HG03439 (cell line): ENCODE data around the gene SDK1.

Source experiments
- ATAC-seq: cut with Tn5 transposase; IDR thresholded peaks from one replicate; pipeline ENCODE4 v1.9.1; 2021; ENCODE audit warnings: mild to moderate bottlenecking, moderate library complexity; ENCODE audit not compliant: unreplicated experiment

SDK1 gene

DNA sequence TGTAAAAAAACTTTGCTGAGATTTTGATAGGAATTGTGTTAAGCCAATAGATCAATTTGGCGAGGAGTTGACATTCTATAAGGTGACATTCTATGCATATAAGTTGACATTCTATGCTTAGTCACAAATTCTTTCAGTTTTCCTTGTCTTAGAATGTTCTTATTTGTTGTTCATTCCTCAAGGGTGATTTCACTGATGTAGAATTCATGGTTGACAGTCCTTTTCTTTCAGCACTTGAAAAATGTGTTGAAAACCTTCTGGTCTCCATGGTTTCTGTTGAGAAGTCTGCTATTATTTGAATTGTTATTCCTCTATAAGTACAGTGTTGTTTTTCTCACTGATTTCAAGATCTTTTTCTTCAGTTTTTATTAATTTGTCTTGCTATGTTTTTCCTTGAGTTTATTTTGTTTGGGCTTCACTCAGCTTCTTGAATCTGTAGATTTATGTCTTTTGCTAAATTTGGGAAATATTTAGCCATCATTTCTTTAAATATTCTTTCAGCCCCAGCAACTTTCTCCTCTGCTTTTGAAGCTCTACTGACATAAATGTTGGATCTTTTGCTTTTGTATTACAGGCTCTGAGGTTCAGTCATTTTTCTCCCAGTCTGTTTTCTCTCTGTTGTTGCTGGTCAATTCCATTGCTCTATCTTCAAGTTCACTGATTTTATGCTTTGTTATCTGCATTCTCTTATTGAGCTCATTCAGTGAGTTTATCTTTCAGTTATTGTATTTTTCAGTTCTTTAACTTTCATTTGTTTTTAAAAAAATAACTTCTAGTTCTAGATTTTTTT lies 154.9 kb downstream of the SDK1 start:
- ATAC-seq, result no peak

DNA sequence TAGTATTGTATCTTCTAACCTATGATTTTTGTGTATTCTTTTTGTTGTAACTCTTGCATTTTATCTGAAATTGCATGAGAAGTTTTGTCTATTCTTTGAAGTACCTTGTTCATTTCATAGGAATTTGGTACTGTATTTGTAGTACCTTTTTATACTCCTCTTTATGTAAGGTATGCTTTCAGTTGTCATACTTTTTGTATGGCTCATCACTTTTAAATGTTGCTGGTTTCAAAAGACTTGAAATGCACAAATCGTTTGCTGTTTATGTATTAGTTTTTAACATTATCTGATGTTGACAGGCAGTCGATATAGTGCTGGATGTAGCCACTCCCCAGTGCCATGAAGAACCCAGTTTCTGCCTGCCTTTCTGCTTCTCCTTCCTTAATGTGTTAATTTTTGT lies 158.1 kb downstream of the SDK1 start:
- ATAC-seq, result no peak

DNA sequence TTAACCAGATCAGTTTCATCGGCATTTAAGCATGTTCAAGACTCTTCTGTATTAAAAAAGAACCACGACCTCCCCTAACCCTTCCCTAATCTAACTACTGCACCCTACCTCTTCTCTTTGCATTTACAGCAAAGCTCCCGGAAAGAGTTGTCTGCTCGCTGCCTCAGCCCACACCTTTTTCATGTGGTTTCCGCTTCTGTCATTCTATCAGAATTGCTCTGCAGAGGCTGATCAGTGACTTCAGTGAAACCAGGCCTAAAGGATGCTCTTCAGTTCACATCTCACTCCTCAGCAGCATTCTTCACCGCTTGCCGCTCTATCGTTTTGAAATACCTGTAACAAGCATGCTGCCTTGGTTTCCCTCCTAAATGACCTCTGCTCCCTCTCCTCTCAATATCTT lies 160.9 kb downstream of the SDK1 start:
- ATAC-seq, result no peak

DNA sequence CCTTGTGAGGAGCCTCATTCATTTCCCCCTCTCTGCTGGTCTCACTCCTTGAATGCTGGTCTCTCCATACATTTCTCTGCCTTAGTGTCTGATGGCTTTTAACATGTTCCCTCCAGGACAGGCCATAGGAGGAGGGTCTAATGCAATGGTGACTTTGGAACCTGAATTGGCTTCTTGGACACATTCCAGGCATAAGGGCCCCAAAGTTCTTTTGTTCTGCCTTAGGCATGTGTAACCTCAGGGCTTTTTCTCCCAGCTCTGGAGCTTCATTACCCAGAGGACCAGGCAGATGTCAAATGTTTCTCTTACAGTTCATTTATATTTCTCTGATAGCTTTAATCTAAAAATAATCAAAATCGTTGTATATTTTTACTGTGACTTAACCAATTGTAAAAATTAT lies 162.6 kb downstream of the SDK1 start:
- ATAC-seq, result no peak

DNA sequence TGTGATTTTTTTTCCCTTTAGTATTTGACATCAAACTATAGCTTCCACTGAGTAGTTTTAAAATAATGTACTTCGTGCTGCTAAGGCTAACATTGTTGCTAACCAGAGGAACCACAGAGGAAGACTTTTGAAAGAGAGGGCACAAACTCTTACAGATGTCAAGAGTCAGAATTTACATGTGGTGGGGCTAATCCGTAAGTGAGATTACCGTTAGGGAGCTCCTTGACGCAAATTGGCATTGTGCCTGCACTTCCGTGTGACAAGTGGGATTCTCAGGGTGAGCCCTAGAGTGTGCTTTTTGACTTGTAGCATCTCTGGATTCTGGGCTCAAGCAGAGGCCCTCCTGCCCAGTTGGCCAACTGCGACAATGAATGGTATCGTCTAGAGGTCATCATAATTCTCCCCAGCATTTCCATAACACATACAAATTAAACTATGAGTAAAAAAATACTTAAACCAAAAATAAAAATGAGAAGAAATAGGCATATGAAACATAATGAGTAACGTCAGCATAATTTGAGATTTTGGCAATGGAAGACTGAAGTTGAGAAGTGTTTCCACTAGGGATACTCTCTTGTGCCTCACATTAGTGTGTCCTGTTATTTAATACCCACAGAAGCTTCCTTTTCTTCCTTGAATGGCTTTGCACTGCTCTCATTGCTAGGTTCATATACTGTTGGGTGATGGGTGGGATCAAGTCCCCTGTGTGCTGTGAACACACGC lies 164.0 kb downstream of the SDK1 start:
- ATAC-seq, result no peak

DNA sequence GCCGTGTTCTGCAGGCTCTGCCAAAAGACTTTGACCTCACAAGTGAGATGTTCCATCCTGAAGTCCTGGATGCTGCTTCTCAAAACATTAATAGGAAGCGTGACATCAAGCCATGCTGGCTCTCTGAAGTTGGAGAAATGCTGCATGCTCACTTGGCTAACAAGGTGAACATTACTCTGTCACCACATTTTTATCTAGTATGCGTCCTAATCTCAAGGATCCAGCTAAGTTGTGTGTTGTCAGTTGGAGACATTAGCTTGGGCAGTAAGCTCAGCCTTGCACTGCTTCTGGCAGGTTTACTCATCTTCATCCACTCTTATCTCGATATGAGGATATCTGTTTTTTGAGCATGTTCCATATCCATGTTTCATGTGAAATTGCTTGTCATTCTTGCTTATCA lies 165.2 kb downstream of the SDK1 start:
- ATAC-seq, result no peak

DNA sequence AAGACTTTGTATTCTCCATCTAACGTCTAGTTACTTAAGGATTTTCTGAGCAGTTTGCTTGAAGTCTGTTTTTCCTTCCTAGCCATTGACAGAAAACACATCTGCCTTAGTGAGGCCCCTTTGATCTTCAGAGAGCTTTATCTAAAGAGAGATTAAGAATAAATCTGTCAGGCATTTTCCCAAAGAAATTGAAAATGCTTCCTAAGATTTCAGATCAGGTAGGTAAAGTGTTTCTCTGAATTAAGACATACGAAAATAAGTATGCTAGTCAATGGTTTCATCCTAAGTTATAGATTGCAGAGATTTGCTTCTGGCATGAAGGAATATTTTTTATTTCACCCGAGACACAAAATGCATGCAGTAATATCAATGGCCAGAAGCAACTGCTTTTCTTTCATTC lies 168.6 kb downstream of the SDK1 start:
- no peak for ATAC-seq

DNA sequence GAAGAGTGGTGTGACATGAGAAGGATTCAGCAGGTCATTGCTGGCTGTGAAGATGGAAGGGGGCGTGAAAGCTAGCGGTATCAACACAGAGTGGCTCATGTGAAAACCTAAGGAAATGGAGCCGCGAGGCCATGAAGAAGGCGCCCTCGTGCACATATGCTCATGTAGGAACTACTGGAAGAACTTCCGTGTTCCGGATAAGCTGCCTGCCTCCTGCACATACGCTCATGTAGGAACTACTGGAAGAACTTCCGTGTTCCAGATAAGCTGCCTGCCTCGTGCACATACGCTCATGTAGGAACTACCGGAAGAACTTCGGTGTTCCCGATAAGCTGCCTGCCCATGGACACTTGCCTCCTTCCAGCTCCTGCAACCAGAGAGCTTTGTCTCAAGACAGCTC lies 179.1 kb downstream of the SDK1 start:
- no peak for ATAC-seq

DNA sequence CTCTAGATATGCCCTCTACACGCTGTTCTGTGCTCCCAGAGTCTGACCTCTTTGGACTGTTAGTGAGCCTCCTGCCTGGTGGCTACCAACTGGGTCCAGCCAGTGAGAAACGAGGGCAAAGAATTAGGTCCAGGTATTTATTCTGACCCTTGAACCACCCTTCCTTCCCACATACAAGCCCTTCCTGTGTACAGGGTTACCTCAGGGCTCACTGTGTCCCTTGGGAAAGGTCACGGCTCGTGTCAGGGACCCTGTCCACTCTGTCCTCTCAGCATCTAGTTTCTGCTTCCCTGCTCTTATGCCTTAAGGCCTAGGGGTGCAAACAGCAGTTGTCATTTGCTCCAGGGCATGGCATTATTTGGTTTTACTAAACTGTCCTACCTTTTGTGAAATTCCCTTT lies 180.4 kb downstream of the SDK1 start:
- ATAC-seq, result no peak

DNA sequence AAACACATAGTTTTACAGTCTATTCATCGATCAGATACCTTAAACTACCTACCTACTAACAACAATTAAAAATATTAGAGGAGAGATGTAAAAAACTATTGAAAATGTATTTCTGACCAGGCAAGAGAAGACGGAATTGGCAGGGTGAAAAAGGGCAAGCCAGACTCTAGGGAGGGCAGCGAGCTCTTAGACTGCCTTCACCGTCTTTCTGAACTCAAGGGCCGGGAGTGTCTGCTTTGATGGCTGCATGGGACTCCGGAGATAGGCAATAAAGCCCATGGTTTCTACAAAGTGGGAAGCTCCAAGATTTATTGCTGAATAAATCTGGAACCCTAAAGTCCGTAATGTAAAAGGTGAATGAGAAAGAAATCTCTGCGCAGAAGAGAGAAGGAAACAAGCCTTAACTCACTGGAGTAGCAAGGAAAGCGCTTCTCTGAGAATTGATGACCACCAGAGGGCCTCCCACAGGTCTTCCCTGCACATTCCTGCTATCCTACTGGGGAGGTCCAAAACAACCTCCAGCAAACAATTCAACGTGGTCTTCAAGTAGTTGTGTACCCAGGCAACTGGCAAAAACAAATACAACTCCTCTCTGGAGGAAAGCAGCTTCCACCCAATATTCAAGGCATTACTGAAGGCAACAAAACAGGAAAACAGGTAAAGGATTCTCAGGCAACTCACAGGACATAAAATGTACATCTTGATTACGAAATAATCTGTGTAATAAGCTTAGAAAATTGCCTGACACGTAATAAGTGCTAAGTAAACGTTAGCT lies 181.3 kb downstream of the SDK1 start:
- ATAC-seq, result no peak

DNA sequence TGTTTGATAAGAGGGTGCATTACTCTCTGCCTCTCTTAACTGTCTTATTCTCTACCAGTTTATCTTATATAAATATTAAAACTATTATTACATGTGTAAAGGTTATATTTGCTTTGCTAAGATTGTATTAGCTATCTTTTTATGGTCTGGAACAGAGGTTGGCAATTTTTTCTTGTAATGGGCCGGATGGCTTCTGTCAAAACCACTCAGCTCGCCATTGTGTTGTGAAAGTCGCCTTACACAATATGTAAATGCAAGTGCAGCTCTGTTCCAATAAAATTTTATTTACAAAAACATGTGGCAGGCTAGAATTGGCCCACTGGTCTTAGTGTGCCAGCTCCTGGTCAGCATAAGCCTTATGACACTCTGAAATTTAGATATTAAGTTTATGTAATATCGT lies 185.8 kb downstream of the SDK1 start:
- ATAC-seq, result no peak

DNA sequence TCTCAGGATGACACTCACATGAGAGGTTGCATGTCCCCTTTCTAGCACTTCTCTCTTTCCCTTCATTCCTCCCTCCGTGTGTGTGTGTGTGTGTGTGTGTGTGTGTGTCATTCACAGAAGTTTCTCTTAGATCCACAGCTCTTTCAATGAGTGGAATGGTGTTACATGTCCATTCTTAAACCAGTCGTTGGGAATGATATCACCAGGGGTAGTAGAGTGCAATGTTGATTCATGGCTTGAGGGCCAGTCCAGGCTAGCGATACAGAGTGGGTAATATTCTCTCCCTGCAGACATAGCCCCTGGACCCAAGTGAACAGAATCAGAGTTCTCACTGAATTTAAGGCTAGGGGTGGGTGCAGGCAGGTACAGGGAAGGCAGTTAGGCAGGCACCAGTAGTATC lies 187.8 kb downstream of the SDK1 start:
- ATAC-seq, result no peak

DNA sequence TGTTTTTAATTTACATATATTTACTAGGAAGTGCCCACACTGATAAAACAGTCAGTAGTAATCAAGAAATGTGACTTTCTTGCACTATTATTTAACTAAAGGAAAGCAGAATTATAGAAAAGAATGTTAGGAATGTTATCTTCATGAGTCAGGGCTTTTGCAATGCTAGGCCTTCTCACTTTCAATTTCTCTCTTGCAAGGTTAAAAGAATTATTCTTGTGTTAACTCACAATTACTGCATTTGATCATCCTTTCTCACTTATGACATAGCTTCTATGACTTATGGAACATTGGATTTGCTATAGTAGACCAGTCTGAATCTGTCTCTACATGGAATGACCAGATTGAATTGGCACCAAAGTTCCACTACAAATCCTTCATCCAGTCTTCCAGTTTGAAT lies 192.4 kb downstream of the SDK1 start:
- no peak for ATAC-seq

DNA sequence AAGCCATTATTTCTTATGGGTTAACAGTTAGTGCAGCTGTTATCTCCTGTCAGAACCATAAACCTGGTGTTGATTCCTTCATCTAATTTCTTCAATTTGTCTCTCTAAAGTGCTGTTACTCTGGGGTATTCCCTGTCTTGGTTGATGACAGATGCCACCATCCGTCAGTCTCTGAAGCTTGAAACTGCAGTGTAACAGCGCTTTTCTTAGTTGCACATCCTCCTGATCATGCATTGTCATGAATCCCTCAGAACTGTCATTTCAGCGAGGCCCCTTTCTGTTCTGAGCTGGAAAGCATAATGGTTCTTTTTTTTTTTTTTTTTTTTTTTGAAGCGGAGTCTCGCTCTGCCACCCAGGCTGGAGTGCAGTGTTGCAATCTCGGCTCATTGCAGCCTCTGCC lies 193.9 kb downstream of the SDK1 start:
- no peak for ATAC-seq

DNA sequence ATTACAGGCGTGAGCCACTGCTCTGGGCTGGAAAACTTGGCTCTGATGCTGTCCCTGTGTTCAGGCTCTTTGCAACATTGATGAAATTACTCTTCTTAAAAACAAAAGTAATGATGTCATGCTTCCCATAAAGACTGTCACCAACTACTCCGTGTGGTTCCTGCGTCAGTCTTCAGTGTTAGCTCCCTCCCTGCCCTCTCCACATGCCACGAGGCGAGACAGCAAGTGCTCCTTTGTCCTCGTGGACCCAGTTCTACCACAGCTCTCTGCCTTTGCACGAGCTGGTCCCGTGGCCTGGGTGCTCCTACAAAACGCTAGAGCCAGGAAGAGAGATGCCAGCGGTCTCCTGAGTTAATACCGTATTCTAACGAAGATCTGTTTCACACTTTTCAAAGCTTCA lies 194.5 kb downstream of the SDK1 start:
- no peak for ATAC-seq

DNA sequence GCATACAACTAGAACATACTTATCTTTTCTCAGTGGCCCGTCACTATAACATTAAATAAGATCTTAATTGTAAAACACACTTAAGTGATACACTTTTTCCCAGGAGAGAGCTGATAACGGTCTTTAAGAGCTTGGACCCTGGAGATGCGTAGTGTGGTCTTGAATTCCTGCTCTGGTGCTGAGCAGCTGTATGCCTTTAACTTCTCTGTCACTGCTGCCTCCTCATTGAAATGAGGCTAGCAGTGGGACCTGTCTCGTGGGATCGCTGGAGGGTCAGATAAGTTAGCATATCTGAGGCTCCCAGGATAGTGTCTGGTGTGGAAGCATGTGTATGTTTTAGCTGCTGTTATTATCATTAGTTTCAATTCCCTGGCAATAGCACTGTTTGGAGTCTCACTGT lies 194.9 kb downstream of the SDK1 start:
- no peak for ATAC-seq

DNA sequence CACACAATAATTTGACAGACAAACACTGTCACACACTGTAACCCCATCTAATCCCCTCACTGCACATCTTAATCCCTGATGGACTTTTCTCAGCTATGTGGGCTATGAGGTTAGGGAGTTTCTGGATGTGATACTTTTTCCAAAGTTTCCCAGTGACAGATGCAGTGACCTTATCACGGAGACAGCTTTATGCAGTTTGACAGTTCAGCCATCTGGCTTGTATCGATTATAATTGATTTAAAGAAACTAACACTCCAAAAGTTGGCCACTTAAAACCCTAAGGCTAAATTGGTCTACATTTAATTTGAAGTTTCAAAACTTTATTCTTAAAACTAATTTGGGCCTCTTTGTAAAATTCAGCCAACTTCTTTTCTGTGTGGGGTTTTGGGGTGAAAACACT lies 196.7 kb downstream of the SDK1 start:
- ATAC-seq, result no peak

DNA sequence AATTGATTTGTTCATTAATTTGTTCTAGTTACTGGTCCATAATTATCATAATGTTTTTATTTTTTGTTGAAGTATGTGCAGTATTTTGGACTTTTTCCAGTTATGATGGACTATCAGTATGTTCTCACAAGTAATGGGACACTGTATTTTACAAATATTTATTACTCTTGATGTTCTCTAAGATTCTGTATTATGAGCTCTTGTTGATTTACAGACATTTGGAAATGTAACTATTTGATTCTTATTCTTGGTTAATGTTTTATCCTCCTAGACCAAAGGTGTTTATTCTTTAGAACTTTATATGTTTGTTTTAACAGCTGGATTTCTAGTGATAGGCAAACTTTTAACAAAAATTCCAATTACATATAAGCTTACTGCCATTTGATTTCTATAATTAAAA lies 200.6 kb downstream of the SDK1 start:
- ATAC-seq, result no peak

DNA sequence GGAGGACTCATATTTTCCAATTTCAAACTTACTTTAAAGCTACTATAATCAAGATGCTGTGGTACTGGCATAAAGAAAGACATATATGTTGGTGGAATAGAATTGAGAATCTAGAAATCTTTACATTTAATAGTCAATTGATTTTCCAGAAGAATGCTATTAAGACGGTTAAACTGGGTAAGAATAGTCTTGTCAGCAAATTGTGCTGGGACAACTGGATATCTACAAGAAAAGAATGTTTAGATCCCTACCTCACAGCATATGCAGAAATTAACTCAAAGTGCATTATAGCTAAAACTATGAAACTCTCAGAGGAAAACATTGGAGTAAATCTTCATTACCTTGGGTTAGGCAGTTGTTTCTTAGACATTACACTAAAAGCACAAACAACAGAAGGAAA lies 203.3 kb downstream of the SDK1 start:
- ATAC-seq, result no peak

DNA sequence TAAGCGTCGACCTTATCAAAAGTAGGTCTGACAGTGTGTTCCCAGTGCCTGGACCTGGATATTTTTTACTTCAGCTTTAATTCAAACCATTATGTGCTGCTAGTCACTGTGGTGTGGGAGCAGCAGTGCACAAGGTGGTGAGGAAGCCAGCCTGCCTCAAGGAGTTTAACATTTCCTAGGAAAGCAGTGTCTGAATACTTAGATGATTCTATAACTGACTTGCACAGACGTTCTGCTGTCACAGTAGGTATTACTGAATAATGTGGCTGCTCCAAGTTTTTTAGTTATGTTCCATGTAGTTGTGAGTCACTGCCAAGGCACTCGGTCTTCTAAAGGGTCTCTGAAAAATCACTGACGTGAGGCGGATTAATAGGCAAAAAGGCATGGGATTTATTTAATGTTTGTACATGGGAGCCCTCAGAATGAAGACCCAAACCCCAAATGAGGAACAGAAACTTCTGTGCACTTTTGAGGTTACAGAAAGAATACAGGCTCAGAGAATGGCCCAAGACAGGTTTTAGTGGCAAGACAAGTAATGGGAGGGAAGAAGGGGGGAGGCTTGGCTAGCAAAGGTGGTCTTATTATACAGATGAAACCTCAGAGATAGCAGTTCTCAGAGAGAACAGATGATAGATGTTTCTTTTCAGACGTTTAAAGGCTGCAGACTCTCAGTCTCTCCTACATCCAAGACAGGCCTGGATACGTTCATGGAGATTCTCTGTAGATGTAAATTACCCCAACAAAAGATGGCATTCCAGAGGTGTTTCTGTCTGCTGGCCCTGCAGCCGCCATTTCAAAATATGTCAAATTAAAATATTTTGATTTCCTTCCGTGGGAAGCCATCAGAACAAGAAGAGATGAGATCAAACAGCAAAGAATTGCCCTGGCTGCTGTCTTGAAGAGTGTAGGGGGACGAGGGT lies 209.3 kb downstream of the SDK1 start:
- no peak for ATAC-seq

DNA sequence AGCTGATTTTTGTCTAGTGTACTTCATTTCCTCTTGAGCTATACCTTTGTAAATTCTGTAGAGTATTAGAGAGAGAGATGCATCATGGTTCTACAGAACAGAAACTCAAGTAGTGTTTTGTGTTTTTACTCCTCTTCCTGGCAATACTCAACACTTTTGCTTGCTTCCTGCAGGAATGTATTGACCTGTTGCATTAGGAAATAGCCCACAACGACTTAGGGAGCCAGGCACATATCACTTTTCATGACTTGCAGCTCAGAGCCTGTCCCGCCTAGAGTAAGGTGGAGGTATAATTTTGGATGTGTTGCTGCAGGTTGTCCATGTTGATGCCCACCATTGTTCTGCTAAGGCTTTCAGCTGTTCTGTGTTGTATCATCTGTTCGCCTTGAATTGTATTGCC lies 216.3 kb downstream of the SDK1 start:
- no peak for ATAC-seq
